ENCODE data around the gene PCA3. TPM values are rescaled to one million over a fixed set of nuclear protein-coding genes. Genes with fewer than 3 reads are reported as not detected.

PCA3 gene
- total RNA-seq, 6 experiments from 2014 or later = not detected

- Mint-ChIP-seq H3K4me1 (ENCODE audit: low read depth) (no peaks in the 10 kb centered on the region), H3K27ac (no peak overlapping the region), H3K9me3 (no peaks in the 10 kb centered on the region), H3K27me3 (ENCODE audit: insufficient read depth) (peaks cover 16% of the 10 kb centered on the region), H3K4me3 (no peak overlapping the region), H3K36me3 (ENCODE audit: low read depth) (no peaks in the 10 kb centered on the region)
- TF ChIP-seq CTCF (IDR thresholded peaks at IDR 0.05) = no peak
- no peak for DNase-seq
Measured at GRCh38 chr9:76730801-76731200, 33.4 kb upstream of the PCA3 start.

GRCh38 chr9:76732341-76732958, 31.8 kb upstream of the PCA3 start:
- DNase-seq = no peak
- H3K4me1 Mint-ChIP-seq (ENCODE audit: low read depth) = no peaks in the 10 kb centered on the region
- H3K27ac Mint-ChIP-seq = no peak overlapping the region
- H3K27me3 Mint-ChIP-seq (ENCODE audit: insufficient read depth) = peaks cover 11% of the 10 kb centered on the region
- H3K9me3 Mint-ChIP-seq = no peaks in the 10 kb centered on the region
- no peak for TF ChIP-seq CTCF (IDR thresholded peaks at IDR 0.05)
- no peak overlapping the region for H3K4me3 Mint-ChIP-seq
- no peaks in the 10 kb centered on the region for H3K36me3 Mint-ChIP-seq (ENCODE audit: low read depth)

- TF ChIP-seq CTCF (IDR thresholded peaks at IDR 0.05) = no peak
- no peak for DNase-seq
- Mint-ChIP-seq H3K36me3 (ENCODE audit: low read depth) (no peaks in the 10 kb centered on the region), H3K9me3 (no peaks in the 10 kb centered on the region), H3K4me3 (no peak overlapping the region), H3K27ac (no peak overlapping the region), H3K27me3 (ENCODE audit: insufficient read depth) (peaks cover 11% of the 10 kb centered on the region), H3K4me1 (ENCODE audit: low read depth) (no peaks in the 10 kb centered on the region)
Measured at GRCh38 chr9:76733096-76733495, 31.1 kb upstream of the PCA3 start.

GRCh38 chr9:76734716-76735115, 29.5 kb upstream of the PCA3 start:
- Mint-ChIP-seq H3K27ac (no peak overlapping the region), H3K4me1 (ENCODE audit: low read depth) (no peaks in the 10 kb centered on the region), H3K36me3 (ENCODE audit: low read depth) (no peaks in the 10 kb centered on the region), H3K9me3 (no peaks in the 10 kb centered on the region), H3K27me3 (ENCODE audit: insufficient read depth) (peaks cover 12% of the 10 kb centered on the region), H3K4me3 (no peak overlapping the region)
- DNase-seq = no peak
- TF ChIP-seq CTCF (IDR thresholded peaks at IDR 0.05) = no peak

GRCh38 chr9:76737154-76737902, 26.9 kb upstream of the PCA3 start:
- Mint-ChIP-seq H3K4me3 (no peak overlapping the region), H3K27me3 (ENCODE audit: insufficient read depth) (peaks cover 7% of the 10 kb centered on the region), H3K36me3 (ENCODE audit: low read depth) (no peaks in the 10 kb centered on the region), H3K27ac (no peak overlapping the region), H3K4me1 (ENCODE audit: low read depth) (no peaks in the 10 kb centered on the region), H3K9me3 (no peaks in the 10 kb centered on the region)
- no peak for DNase-seq
- TF ChIP-seq CTCF (IDR thresholded peaks at IDR 0.05) = no peak
